Pulmonary artery endothelial cell (primary cell): ENCODE results near the gene ACVR1B. TPM values are rescaled to one million over a fixed set of nuclear protein-coding genes. Genes with fewer than 3 reads are reported as not detected.

Source experiments
- DNase-seq: peaks from one replicate; pipeline ENCODE4 v3.0.0-alpha.2; 2011; ENCODE audit warnings: low read depth, low spot score
- total RNA-seq: library from RNA; depleted of rRNA; stranded (reverse); fragments of >200 nt; gene quantifications from 2 replicates; pipeline ENCODE4 v1.2.3, GENCODE V29; 2014

ACVR1B gene
- total RNA-seq, 1 donor from 2014 or later, result 20.5 TPM

DNA sequence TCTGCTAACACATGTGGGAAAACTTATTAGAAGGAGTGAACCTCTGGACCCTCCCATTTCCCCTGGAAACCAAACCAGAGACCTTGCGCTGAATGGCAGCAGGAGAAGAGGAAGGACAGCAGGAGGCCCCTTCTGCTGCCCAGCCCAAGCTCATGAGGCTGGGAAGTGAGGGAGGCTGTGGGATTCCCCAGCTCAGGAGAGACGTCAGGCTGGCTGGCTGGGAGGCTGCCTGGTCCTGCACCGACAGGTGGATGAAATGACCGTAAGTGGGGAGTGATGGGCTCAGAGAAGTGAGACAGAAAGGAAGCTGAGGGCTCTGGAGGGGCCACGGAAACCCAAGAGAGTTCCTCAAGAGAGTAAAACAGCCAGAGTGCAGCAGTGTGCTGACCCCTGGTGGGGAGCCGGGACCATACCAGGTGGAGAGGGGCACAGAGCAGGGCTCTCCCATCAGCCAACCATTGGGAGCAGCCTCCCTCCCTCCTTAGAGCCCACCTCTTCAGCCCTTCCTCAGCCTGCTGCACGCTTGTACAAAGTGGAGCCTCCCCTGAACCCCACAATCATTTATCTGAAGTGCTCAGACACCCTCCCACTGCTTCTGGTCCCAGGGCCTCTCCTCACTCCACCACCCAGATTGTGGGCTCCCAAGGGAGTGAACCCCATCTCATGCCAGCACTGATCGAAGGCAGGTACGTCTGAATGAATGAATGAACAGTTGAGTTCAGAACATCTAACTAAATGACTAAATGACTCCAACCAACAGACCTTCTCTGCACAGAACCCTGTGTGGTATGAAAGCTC, 69.2 kb downstream of the ACVR1B start:
- no peak for DNase-seq

GRCh38 chr12:52022841-52023181, 71.3 kb downstream of the ACVR1B start:
- no peak for DNase-seq

DNA sequence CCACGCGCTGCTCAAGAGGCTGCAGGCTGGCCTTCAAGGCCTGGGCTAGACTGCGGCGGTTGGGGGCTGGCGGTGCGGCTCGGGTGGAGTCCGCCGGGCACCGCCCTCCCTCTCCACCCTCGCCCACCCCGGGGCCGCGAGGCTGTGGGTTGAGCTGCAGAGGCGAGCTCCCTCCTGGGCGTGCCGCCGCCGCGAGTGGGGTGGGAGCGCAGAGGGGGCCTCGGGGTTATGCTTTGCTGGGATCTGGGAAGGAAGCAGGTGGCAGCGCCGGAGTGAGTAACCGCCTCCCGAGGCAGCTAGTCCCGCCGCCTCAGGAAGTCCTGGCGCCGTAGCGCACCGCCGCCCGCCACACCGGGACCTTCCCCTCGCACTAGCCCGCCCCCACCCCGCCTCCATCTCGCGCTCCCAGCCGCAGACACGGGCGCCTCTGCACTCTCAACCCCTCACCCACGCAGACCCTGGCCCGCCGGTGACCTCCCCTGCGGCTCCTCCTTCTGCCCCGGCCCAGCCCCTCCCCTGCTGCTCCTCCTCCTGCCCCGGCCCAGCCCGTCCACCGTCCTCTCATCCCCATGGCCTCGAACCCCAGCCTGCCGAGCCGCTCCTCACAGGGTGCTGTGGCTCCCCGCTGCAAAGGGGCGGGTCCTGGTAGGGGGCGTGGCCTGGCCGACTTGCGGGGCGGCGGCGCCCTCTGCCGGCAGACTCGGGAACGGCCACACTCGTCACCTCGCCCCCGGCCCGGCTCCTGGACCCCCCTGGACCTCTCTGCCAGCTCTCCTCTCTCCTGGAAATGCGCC, 71.9 kb downstream of the ACVR1B start:
- no peak for DNase-seq

DNA sequence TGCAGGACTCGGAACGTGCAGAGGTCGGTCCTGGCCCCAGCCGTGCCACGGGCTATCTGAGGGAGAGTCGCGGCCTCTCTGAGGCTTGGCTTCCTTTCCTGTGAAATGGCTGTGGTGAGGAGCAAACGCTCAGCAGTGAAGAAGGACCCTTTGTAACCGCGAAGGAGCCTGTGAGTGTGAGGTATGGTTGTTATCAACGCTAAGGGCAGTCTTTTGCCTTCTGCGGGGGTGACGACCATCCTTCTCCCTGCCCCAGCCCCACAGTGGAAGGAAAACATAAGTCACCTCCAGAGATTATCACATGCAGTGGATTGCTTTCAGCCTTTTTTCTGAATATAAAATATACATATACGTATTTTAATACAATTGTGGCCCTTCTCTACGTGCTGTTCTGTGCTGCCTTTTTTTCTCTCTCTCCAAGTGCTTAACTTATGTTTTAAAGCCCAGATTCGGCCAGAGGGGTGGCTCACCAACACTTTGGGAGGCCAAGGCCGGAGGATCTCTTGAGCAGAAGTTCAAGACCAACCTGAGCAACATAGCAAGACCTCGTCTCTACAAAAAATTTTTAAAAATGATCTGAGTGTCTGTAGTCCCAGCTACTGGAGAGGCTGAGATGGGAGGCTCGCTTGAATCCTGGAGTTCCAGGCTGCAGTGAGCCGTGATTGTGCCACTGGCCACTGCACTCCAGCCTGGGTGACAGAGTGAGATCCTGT, 72.6 kb downstream of the ACVR1B start:
- DNase-seq, result no peak

GRCh38 chr12:52024845-52025230, 73.3 kb downstream of the ACVR1B start:
- DNase-seq, result no peak

DNA sequence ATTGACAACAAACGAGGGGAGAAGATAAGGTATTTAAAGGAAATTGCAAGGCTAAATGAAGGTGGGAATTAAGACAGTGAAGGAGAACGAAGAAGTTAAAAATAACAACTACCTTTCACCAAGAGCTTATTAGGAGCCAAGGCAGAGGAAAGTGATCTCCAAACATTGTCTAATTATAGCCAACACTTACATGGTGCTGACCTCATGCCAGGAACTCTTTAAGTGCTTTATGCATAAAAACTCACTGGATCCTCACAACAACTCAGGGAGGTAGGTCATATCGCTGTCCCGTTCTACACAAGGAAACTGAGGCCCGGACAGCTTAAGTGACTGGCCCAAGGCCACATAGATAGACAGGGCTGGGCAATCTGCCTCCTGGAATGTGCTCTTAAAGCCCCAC, 74.8 kb downstream of the ACVR1B start:
- DNase-seq, result no peak

DNA sequence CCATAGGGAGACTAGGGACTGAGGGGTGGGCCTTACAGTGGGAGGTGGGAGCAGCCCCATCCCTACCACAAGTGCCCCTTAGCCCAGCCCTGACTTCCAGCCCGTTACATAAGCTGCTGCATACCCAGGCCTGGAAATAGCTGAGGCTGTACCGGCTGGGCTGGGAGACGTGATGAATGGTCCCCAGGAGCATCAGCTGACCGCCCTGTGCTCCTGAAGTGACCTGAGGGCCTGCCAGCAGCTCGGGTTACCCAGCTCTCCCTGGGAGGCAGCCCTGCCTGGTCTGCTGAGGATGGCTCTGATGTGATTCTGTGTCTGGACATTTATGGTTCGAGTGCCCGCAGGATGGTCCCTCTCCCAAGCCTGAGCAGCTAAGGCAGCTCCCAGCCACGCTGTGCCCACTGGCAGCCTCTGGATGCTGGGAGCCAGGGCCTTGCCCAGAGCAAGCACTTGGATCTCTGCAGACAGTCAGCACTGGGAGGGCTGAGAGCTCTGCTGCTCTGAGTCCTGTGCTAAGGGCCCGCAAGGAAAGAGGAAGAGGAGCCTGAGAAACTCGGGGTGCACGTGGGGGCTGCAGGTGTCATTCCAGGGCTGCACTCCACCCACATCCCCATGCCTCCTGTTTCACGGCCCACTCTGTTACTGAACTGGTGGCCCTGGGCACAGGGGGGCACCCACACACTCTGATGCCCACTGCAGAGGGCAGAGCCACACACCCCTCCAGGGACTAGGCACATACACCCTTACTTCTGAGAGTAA, 75.8 kb downstream of the ACVR1B start:
- no peak for DNase-seq

DNA sequence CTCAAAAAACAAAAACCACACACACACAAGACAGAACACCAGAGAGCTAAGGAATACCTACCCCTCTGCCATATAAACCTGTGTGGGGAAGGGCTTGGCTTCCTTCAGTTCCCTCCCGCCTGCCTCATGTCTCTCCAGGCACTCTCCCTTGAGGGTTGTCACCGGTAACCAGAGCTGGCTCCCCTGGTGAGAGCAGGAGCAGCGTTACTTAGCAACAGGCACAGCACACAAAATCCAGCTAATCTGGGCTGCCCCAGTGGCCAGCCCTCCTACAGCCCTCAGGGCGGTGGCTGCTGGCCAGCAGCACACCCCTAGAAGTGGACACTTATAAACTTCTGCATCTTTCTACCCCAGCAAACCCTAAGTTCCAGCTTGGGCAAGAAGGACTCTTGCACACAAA, 78.2 kb downstream of the ACVR1B start:
- no peak for DNase-seq

DNA sequence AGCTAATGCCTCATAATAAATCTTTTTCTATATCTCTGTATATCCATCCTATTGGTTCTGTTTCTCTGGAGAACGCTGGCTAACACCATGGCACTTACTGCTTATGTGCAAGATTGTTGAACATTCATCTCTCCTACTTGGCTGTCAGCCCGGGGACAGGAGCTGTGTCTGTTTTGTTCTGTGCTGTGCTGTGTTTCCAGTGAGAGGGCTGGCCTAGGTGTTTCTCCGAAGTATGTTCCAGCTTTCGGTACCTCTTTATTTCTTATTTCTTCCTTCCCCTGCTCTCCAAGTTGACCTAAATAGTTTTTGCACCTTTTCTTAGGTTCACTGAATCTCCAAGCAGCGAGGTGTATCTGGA, 80.9 kb downstream of the ACVR1B start:
- DNase-seq, result no peak

DNA sequence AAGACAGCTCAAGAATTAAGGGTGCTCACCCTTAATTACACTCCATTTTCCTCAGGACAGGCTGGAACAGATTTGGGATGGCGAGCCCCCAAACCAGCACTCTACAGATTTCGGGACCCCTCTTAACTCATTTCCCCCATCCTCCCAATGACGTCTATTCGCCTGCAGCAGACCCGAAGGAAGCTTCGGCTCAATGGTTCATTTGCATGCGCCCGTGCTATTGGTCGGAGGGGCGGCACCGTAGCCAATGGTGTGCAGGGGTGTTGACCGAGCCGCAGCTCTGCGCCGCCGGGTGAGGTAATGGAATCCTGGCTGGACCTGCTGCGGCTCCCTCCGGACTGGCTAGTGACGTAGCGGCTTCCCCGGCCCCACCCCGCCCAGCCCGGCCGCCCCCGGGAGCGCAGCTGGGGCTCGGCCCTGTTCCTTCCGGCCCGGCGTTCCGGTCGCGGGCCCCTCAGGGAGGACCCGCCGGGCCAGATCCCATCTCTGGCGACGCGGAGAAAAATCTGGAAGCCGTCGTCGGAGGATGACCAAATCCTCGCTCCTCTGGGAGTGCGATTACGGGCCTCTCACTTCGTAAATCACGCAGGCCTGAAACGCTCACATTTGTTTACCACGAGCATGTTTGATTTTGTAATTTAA, 81.4 kb downstream of the ACVR1B start:
- peak; percentile 94 for DNase-seq

DNA sequence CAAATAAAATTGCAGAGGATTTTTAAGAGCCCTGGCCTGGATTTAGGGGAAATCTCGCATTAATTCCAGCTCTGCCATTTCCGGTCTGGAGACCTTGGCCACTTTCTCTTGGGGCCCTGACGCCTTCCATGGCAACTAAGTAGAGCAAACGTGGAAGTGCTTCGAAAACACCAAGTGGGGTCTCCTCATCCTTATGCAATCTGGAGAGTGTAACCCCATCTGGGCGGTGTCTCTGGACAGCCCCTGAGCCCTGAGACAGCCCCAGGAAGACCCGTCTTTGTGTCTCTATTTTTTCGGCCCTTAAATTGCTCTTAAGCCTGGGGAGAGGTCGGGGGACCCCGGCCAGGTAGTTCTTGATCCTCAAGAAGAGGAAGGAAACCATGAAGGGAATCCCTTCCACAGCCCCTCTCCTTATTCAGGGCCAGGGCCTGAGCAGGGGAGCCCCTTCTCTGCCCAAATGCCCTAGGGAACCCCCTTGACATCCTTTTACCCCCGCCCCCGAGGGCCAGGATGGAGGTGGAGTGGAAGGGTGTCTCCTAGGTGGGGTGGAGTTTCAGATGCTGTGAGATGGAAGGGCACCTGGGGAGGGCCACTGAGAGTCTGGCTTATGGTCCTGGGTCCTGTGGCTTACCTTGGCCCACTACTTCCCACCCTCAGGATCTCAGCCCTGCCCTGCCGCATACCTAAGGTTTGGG, 82.1 kb downstream of the ACVR1B start:
- DNase-seq, result no peak

DNA sequence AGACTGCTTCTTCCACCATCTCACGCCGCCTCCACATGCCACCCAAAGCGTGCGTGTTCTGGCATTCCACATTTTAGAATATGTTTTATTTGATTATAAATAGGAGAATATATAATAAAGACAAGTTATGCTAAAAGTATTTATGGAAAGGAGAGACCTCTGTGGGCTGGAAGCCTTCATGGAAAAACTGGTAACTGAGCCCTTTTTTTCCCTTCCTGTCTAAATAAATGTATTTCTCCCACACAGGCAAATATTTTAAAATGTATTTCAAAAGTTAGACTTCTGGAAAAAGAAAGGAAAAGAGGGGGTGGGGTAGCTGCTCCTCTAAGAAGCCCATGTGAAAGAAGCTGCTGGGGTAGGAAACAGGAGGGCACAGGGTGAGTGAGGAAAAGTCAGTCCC, 83.7 kb downstream of the ACVR1B start:
- no peak for DNase-seq

DNA sequence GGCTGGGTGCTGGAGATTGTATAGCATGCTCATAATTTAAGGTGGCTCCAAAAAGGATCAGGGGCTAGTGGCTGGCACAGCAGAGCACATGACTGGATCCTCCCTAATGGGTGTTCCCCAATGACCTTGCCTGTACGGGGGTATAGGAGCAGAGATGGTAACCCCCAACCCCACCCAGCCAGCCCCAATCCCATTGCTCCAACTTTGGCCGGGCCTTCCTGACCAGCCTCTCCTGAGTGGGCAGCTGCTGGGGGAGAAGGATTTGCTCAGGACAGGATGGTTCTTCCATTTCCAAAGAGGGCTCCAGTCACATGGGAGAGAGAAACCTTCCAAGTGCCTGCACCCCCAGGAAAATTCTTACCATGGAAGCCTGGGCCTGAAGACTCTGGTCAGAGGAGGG, 84.4 kb downstream of the ACVR1B start:
- no peak for DNase-seq

DNA sequence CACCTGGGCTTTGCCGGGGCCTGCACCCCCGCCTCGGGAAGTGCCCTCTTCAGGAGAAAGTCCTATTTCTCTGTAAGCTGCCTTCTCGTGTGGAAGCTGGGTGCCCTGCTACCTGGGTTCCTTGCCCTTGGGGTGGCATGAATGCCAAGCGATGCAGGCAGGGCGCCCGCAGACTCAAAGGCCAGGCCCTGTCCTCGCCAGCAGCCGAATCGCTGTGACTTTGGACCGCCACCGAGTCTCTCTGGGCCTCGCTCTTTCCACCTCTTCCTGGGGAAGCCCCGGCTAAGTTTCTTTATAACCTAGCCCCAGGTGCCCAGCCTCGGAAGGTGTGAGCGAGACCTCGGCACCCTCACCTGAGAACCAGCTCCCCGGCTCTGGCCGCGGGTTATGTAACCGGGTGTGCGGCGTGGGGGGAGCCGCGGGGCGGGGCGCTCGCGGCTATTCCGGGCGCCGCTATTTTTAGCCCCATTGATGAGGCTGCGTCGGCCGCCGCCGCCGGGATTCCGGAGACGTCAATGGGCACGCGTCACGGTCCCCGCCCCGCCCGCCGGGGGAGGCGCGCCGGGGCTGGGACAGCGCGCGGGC, 85.2 kb downstream of the ACVR1B start:
- no peak for DNase-seq

- no peak for DNase-seq
Observed at GRCh38 chr12:52037248-52037861, 85.9 kb downstream of the ACVR1B start.

DNA sequence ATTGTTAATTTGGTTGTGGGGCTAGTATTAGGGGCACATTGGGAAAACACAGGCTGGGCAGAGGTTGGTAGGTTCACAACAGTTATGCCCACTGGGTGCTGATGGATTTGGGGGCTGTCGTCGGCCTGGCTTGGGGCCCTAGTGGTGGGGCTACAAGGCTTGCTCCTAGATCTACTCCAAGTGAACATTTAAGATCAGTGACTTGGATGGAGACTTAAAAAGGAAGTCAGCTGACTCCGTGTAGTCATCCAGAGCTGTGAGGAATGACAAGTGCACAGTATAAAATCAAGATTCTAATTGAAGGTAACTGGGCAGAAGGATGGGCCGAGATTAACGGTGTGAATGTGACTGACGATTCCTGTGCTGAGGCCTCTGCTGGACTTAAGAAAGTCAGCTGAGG, 86.9 kb downstream of the ACVR1B start:
- DNase-seq, result no peak

DNA sequence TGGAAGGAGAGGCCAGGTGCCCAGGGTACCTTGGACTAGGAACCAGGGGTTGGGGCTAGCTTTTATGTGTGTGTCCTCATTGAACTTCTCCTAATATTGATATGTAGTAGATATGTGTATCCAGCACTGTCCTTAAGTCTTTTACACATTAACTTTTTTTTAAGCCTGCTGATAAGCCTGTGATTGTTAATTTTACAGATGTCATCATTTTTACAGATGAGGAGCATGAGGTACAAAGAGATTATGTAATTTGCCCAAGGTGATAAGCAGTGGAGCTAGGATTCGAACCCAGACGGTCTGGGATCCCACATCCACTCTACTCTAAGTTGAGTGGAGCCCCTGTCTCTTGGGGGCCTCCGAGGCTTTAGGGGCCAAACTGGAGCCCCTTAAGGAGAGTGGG, 89.5 kb downstream of the ACVR1B start:
- no peak for DNase-seq

GRCh38 chr12:52041695-52042123, 90.2 kb downstream of the ACVR1B start:
- no peak for DNase-seq

- DNase-seq, result no peak
Observed at GRCh38 chr12:52042706-52043385, 91.3 kb downstream of the ACVR1B start.
